Inflammatory macrophage treated with lipopolysaccharide for 1 hour (primary cell): Measurements from ENCODE around the gene GNG4.
A peak's percentile ranks its signal among the peaks of the same experiment; 100 is the strongest.
"Not testable (repeated sequence)": the region's sequence is repeated elsewhere in the genome, so short reads cannot be mapped to it uniquely, and the experiment has no call there.

Experiments used
- DNase-seq, 2 donors: peaks; one replicate each; pipeline ENCODE4 v3.0.0-alpha.2; 2020 to 2022

The GNG4 gene

DNA sequence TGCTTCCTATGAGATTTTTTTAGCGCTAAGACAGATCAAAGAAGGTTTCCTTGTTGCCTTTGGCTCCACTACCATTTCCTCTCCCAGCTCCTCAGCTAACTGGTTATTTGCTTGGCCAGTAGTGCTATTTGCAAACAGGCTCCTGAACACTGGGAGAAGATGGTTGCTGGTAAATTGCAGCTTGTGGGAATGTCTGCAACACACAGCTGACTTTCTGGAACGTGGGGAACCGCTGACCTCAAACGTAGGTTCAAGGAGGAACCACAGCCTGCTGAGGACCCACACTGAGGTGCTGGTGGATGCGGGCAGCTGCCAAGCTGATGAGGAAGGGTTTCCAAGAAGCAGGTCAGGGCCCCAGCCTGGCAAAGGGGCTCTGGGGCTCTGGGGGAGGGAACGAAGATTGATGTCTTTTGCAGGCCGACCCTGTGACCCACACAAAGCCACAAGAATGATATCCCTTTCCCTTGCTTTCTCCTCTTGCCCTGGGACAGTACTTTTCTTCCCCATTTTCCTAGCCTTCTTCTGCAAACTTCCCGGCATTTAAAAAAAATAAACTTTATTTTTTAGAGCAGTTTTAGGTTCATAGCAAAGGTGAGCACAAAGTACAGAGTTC lies 24.8 kb downstream of the GNG4 start:
- DNase-seq: peak in 1 of 2 donors; percentile 13

DNA sequence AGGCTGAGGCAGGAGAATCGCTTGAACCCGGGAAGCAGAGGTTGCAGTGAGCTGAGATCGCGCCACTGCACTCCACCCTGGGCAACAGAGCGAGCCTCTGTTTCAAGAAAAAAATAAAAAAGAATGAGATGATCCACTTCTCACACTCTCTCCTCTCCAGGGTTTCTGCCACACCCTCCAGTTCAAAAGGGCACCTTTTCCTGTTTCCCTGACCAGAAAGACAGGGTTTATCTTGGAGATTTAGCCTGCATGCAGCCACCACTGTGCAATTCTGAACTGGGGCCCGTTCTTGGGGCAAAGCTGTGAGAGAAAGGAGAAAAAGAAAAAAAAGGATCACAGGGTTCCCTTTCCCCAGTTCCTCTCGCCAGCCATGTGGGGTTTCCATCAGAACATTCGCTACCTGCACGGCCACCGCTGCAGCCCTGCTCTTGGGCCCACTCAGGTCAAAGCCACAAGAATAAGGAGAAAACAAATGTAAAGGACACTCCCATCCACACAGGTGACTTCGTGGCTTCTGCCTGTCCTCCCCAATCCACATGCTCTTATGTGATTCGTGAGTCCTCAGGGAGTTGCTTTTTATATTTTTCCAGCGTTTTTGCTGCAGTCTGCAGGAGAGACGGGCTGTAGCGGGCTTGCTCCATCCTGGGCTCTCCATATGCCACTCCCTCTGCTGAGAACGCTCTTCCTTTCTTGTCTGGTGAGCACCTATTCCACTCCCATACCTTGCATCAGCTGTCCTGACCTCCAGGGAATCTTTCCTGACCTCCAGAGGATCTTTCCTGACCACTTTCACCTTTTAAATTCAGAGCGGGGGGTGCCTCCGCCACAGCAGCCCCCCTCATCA lies 26.4 kb downstream of the GNG4 start:
- DNase-seq: no peak

DNA sequence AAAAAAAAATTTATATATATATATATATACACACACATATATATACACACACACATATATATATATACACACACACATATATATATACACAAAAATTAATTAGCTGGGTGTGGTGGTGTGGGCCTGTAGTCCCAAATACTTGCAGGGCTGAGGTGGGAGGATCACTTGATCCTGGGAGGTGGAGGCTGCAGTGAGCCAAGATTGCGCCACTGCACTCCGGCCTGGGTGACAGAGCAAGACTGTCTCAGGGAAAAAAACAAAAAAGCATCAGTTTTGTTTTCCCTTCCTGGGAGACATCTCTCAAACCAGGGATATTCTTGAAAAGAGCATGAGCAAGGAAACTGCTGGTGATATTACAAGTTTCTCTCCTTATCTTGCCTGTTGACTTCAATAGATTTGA lies 30.4 kb downstream of the GNG4 start:
- not testable (repeated sequence) for DNase-seq

DNA sequence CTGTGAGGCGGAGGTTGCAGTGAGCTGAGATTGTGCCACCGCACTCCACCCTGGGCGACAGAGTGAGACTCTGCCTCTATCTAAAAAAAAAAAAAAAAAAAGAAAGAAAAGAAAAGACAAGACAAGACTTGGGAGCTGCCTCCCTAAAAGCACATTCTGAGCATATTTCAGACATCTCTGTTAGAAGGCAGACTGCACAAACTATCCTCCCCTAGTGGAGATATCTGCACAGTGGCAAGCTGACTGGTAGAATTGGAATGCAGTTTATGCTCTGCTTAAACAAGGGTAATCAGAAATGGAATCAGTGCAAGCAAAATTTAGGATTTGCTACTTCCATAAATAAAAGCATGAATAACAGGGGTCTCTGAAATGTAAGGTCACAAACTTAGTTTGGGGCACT lies 31.8 kb downstream of the GNG4 start:
- no peak for DNase-seq

DNA sequence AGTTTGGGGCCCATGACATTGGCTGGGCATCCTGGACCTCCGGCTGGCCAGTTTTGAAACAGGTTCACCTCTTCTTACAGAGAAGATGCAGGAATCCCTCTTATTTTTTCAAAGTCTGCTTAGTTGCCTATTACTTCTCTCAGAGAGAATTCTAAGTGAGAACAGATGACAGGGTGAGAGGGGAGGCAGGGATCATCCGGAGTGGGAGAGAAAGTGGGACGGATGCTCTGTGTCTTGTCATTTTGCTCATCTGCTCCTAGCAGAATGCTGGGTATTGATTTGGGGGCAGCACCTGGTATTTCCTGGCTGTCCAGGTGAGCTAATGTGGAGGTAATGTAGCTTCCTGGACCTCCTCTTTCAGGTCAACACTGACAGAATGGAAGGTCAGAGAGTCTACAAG lies 32.4 kb downstream of the GNG4 start:
- DNase-seq: no peak

DNA sequence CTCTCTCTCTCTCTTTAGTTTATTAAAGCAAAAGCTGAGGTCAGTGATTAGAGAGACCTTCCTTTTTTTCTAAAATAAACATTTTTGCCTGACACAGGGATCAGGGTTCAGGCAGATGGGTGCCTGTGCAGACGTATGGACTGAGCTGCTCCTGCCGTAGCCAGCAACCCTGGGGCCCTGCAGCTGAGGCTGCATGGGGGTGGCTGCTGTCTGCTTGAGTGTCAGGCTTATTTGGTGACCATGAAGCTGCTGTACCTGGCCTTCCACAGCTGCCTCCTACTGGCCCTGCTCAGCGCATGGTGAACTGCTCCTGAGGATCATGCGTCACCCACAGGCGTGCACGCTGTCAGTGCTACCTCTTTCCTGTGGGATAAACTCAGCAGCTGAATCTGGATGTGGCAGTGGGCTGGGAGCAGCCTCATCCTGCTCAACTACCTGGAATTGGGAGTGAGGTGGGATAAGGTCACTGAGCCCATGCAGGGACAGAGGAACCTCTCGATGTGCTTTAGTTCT lies 35.1 kb downstream of the GNG4 start:
- no peak for DNase-seq

- DNase-seq: no peak
Measured at GRCh38 chr1:235613602-235614001, 36.0 kb downstream of the GNG4 start.

- DNase-seq: no peak
Measured at GRCh38 chr1:235612761-235613160, 36.8 kb downstream of the GNG4 start.

DNA sequence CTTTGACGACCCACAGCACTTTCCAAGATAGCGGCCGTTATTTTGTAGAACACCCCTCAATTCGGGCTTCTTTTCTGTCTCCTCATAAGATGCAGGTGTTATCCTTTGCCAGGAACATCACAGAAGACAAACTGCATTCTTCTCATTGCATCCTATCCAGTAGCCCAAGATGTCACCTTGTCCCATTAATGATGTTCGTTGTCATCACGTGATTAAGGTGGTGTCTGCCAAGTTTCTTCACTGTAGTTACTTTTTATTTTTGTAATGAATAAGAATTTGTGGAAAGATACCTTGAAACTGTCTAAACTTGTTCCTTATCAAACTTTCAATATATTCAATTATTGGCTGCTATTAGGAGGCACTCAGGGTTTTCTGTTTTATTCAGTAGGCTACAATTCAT lies 39.4 kb downstream of the GNG4 start:
- no peak for DNase-seq

DNA sequence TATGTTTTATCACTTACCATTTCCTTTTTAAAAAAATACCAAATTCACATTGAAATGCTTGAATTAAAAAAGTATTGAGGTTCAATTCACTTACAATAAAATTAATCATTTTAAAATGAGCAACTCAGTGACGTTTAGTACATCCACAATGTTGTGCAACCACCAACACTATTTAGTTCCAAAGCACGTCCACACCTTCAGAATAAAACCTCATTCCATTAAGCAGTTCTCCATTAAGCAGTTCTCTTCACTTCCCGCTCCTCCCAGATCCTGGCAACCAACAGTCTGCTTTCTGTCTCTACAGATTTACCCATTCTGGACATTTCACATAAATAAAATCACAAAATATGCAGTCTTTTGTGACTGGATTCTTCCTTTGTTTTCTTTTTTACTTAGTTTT lies 41.3 kb downstream of the GNG4 start:
- no peak for DNase-seq

GRCh38 chr1:235607284-235607683 lies 42.3 kb downstream of the GNG4 start:
- DNase-seq: no peak

- DNase-seq: peak in 1 of 2 donors; percentile 25
Measured at GRCh38 chr1:235601104-235601503, 48.5 kb downstream of the GNG4 start.

- no peak for DNase-seq
Measured at GRCh38 chr1:235599536-235599935, 50.0 kb downstream of the GNG4 start.

DNA sequence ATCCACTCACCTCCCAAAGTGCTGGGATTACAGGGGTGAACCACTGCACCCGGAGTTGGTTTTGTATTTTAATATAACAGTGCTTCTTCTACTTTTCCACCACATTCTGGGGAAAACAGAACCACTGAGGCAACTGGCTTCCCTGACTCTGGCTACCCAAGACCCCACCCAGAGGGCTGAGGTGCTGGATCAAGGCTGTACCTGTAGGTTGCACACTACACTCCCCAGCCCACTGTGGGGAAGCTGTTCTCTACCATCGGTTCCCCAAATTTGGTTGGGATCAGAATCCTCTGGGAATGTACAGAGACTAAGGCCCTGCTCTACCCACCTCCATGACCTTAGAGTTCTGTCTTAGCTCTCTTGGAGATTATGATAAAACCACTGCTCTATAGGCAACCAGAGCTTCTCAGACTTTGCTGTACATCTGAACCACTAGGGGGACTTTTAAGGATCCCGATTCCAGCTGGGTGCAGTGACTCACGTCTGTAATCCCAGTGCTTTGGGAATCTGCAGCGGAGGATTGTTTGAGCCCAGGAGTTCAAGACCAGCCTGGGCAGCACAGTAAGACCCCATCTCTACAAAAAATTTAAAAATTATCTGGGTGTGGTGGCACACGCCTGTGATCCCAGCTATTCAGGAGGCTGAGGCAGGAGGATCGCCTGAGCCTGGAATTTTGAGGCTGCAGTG lies 51.6 kb downstream of the GNG4 start:
- DNase-seq: peak in 1 of 2 donors; percentile 3

DNA sequence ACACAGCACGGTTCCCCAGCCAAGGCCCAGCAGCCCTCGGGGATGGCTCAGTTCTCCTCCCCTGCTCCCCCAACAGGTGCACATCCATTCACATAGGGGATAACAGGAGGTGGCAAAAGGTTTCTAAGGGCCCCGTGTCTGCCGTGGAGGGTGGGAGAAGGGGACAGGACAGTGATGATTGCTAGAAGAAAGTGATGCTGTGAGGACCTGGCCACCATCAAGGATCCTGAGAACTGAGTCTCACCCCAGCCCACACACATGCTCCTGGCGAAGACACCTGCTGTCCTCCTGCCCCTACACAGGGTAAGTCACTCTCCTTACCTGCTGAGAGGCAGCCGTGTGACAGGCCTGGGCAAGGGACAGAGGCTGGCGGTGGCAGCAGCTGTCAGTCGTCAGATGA lies 54.5 kb downstream of the GNG4 start:
- DNase-seq: no peak

- DNase-seq: not testable (repeated sequence)
Measured at GRCh38 chr1:235594281-235594895, 55.2 kb downstream of the GNG4 start.

DNA sequence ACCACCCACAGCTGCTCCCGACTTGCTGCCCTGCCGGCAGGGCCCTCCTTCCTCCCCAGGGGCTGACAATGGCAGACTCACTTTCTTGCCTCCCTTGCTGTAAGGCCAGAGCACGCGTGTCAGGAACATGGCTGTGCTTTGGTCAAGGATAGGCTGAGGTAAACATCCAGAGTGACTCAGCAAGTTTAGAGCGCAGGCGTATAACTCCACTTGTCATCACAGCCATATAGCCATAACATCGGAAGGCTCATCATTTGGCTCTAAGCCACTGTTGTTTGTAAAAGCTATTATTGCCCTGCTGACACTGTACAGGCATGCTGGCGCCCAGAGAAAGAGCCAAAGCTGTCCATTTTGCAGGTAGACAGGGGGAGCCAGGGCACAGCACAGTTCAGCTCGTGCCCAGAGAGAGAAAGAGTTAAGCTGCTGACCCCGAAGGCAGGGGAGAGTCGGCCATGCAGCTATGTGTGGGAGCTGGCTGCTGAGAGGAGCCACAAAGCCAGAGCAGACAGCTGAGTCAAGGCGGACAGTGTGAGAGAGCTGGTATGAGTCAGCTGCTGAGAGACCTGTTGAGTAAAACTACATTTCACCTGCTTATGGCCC lies 60.6 kb downstream of the GNG4 start:
- no peak for DNase-seq

DNA sequence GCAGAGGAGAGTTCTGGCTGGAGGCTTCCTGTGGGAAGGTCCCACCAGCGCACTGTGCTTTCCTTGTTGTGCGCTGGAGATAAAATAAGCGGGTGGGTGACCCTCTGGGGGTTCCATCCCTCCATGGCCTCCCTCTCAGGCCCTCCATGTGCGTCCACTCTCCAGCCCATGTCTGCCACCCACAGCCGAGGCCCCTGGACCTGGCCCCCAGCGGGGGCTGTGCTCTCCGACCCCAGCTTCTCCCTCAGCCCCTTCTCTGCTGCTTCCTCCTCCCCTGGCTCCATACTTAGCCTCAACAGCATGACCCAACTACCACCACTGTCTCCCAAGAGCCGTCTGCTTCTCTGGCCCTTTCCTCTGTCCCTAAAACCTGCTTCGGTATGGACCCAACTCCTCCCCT lies 61.4 kb downstream of the GNG4 start:
- DNase-seq: no peak

- DNase-seq: no peak
Measured at GRCh38 chr1:235586992-235587391, 62.6 kb downstream of the GNG4 start.

DNA sequence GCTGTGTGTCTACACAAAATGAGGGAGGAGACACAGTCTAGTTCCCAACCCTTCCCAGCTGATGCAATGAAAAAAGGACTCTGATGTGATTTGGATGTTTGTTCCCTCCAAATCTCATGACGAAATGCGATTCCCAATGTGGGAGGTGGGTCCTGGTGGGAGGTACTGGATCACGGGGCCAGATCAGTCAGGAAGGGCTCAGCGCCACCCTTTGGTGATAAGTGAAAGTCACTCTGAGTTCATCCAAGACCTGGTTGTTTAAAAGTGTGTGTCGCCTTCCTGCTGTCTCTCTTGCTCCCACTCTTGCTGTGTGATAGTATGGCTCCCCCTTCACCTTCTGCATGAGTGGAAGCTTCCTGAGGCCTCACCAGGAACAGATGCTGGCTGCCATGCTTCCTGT lies 63.2 kb downstream of the GNG4 start:
- no peak for DNase-seq

- no peak for DNase-seq
Measured at GRCh38 chr1:235584973-235585372, 64.6 kb downstream of the GNG4 start.

DNA sequence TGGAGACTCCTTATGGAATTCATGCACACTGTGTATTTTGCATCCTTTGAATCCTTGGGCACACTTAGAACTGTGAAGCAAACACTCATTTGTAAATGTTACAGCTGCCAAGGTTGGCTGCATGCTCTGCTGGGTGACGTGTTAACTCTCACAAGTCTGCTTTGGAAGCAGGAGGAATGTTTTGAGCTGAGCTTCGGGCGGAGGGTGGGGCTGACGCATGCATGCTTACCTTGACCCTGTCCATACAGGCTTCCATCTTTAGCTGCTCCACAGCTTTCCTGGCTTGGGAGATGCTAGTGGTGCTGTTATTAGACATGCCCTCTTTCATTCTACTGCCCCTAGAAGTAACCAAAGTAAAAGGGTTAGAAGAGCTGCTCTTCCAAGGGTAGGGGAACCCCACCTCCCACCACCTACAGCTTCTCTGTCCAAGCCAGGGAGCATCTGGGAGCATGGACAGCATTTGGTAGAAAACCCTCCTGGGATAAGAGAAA lies 66.0 kb downstream of the GNG4 start:
- DNase-seq: peak; percentile 16 to 20

- DNase-seq: no peak
Measured at GRCh38 chr1:235582130-235582529, 67.5 kb downstream of the GNG4 start.
